GM12874 (cell line): ENCODE measurements around the gene CETP.
A peak's percentile ranks its signal among the peaks of the same experiment; 100 is the strongest.

ENCODE experiments used
- CTCF ChIP-seq: IDR thresholded peaks from 2 replicates; pipeline ENCODE4 v1.5.1; 2011; ENCODE audit warnings: low read depth, mild to moderate bottlenecking, control low read depth, low read length, moderate library complexity; ENCODE audit not compliant: insufficient read depth

Gene CETP

GRCh38 chr16:56945847-56946527 is 15.8 kb upstream of the CETP start:
- no peak for TF ChIP-seq CTCF

- no peak for TF ChIP-seq CTCF
Observed at GRCh38 chr16:56946767-56947603, 14.8 kb upstream of the CETP start.

- TF ChIP-seq CTCF, result no peak
Observed at GRCh38 chr16:56947604-56947995, 14.2 kb upstream of the CETP start.

GRCh38 chr16:56948234-56948633 is 13.5 kb upstream of the CETP start:
- TF ChIP-seq CTCF, result no peak

GRCh38 chr16:56950051-56950450 is 11.7 kb upstream of the CETP start:
- TF ChIP-seq CTCF, result no peak

- no peak for TF ChIP-seq CTCF
Observed at GRCh38 chr16:56950455-56950854, 11.3 kb upstream of the CETP start.

- TF ChIP-seq CTCF, result peak; percentile 77
Observed at GRCh38 chr16:56950881-56951771, 10.6 kb upstream of the CETP start.
